Gastrocnemius medialis (tissue), 4 donors: Measurements from ENCODE around the gene DCLK2. TPM values are rescaled to one million over a fixed set of nuclear protein-coding genes. Genes with fewer than 3 reads are reported as not detected.
"Not testable (repeated sequence)": the region's sequence is repeated elsewhere in the genome, so short reads cannot be mapped to it uniquely, and the experiment has no call there.

Experiments
- ATAC-seq, 2 donors: fragments of 150-250 bp; one replicate each; pipeline ENCODE4 v1.9.1; 2016
- DNase-seq, 2 donors: peaks; one replicate each; pipeline ENCODE4 v3.0.0-alpha.2; 2019
- H3K27ac ChIP-seq, 4 donors: fragments of 200-600 bp; sonication (generic); 1 replicate in 1 of 4; 2 replicates in 3 of 4; pipeline ENCODE4 v1.5.1; 2016 to 2018; ENCODE audit warnings: mild to moderate bottlenecking in 2 of 4, moderate library complexity in 1 of 4
- H3K27me3 ChIP-seq, 3 donors: fragments of 200-600 bp; sonication (generic) in 2 of 3; 1 replicate in 1 of 3; 2 replicates in 2 of 3; pipeline versions ENCODE4 v1.5.1 to v1.6.0; 2016 to 2019; ENCODE audit warnings: mild to moderate bottlenecking in 1 of 3, moderate library complexity in 1 of 3
- H3K36me3 ChIP-seq, 2 donors: fragments of 200-600 bp; sonication (generic) in 1 of 2; one replicate each; pipeline ENCODE4 v1.5.1; 2017 to 2018
- H3K4me1 ChIP-seq, 2 donors: fragments of 200-600 bp; sonication (generic) in 1 of 2; one replicate each; pipeline ENCODE4 v1.5.1; 2016 to 2017; ENCODE audit warnings: mild to moderate bottlenecking in 2 of 2
- H3K4me3 ChIP-seq, 4 donors: fragments of 200-600 bp; sonication (generic) in 3 of 4; 1 replicate in 1 of 4; 2 replicates in 3 of 4; pipeline ENCODE4 v1.5.1; 2016 to 2019; ENCODE audit warnings: mild to moderate bottlenecking in 2 of 4
- H3K9me3 ChIP-seq, 3 donors: fragments of 200-600 bp; sonication (generic) in 2 of 3; 1 replicate in 1 of 3; 2 replicates in 2 of 3; pipeline ENCODE4 v1.5.1; 2016 to 2019
- CTCF ChIP-seq, 5 experiments: fragments of 450-650 bp in 3 of 5; fragments of 200-600 bp in 2 of 5; sonication (generic) in 2 of 5; IDR thresholded peaks in 4 of 5; conservative IDR thresholded peaks in 1 of 5; 1 replicate in 4 of 5; 2 replicates in 1 of 5; pipeline ENCODE4 v1.5.1; 2016 to 2019; ENCODE audit warnings: antibody characterized with exemption in 5 of 5, mild to moderate bottlenecking in 3 of 5, moderate library complexity in 3 of 5
- POLR2A ChIP-seq, 2 donors: fragments of 450-650 bp; IDR thresholded peaks; one replicate each; pipeline ENCODE4 v1.6.1; 2017; ENCODE audit warnings: antibody characterized with exemption in 2 of 2, mild to moderate bottlenecking in 2 of 2, moderate library complexity in 2 of 2
- in situ Hi-C, 4 donors: fragments of 200-750 bp; cut with MboI; loops; one replicate each; pipeline versions ENCODE4 v1.15.0 to v1.8.0; 2017; ENCODE audit warnings: low sequenced_read_pairs in 4 of 4
- intact Hi-C: fragments of 100-400 bp; cut with DNase I; formaldehyde crosslinking; loops from one replicate; pipeline ENCODE4 v1.15.1; 2023; ENCODE audit warnings: low total_unique reads
- total RNA-seq, 4 donors: library from RNA; depleted of rRNA; stranded (reverse); fragments of >200 nt; gene quantifications; one replicate each; pipeline versions ENCODE4 v1.1.0 to v1.2.3, GENCODE V29; 2016

The DCLK2 gene
- total RNA-seq, 4 donors from 2014 or later, result 0.29 to 0.97 (median 0.47) TPM

DNA sequence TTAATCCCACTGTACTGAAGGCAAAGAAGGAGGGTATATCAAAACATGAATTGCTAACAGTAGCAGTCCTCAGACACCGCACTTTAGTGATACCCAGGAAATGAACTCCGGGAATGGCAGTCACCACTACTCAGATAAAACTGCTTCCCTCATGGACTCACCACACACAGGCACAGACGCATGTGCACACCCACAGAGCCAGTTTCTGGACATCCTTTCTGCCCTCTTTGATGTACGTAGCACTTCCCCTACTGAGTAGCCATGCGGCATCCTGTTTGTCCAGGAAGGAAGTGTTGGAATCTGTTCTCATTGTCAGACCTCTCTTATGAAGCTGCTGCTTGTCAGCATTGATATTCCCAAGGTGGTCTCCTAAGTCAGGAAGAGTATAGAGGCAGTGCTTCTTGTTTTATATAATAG, 95.7 kb downstream of the DCLK2 start:
- peaks cover 0 to 6% of the 10 kb centered on the region in 2 donors for H3K4me1 ChIP-seq
- H3K9me3 ChIP-seq, result no peaks in the 10 kb centered on the region
- no peak for DNase-seq
- H3K36me3 ChIP-seq, result no peaks in the 10 kb centered on the region
- peak; percentile 46 to 52 for ATAC-seq
- no peaks in the 10 kb centered on the region for H3K27me3 ChIP-seq
- peak overlapping the region in 3 of 4 donors; percentile 16 to 55 (median 47) for H3K27ac ChIP-seq
- TF ChIP-seq CTCF (IDR thresholded peaks at IDR 0.05 in 4 of 5, conservative IDR thresholded peaks at IDR 0.05 in 1 of 5) (no peak), POLR2A (IDR thresholded peaks at IDR 0.05) (no peak)
- in situ Hi-C loops (no loop called here), intact Hi-C loops (no loop called here)
- H3K4me3 ChIP-seq, result no peak overlapping the region

GRCh38 chr4:150176547-150176946, 98.3 kb downstream of the DCLK2 start:
- DNase-seq, result no peak
- TF ChIP-seq POLR2A (IDR thresholded peaks at IDR 0.05) (no peak), CTCF (IDR thresholded peaks at IDR 0.05 in 4 of 5, conservative IDR thresholded peaks at IDR 0.05 in 1 of 5) (no peak)
- H3K4me3 ChIP-seq, result no peak overlapping the region
- peaks cover 0 to 6% of the 10 kb centered on the region in 2 donors for H3K4me1 ChIP-seq
- H3K27ac ChIP-seq, result no peak overlapping the region
- no peaks in the 10 kb centered on the region for H3K9me3 ChIP-seq
- in situ Hi-C loops, result no loop called here
- intact Hi-C loops, result no loop called here
- no peaks in the 10 kb centered on the region for H3K36me3 ChIP-seq
- ATAC-seq, result no peak
- no peaks in the 10 kb centered on the region for H3K27me3 ChIP-seq

- DNase-seq (no peak), ATAC-seq (no peak)
- intact Hi-C loops (no loop called here), in situ Hi-C loops (no loop called here)
- Histone ChIP-seq H3K27ac (no peak overlapping the region), H3K4me3 (no peak overlapping the region), H3K36me3 (no peaks in the 10 kb centered on the region), H3K9me3 (no peaks in the 10 kb centered on the region), H3K27me3 (no peaks in the 10 kb centered on the region), H3K4me1 (peaks cover 0 to 6% of the 10 kb centered on the region in 2 donors)
- TF ChIP-seq POLR2A (IDR thresholded peaks at IDR 0.05) (no peak), CTCF (IDR thresholded peaks at IDR 0.05 in 4 of 5, conservative IDR thresholded peaks at IDR 0.05 in 1 of 5) (no peak)
These were observed 99.9 kb downstream of the DCLK2 start for GRCh38 chr4:150178161-150178560.

GRCh38 chr4:150181536-150181935, 103.3 kb downstream of the DCLK2 start:
- H3K9me3 ChIP-seq, result no peaks in the 10 kb centered on the region
- no peaks in the 10 kb centered on the region for H3K36me3 ChIP-seq
- H3K27me3 ChIP-seq, result no peaks in the 10 kb centered on the region
- ATAC-seq (peak in 1 of 2 donors; percentile 39), DNase-seq (no peak)
- intact Hi-C loops, result no loop called here
- peaks cover 0 to 3% of the 10 kb centered on the region in 2 donors for H3K4me1 ChIP-seq
- in situ Hi-C loops, result no loop called here
- TF ChIP-seq POLR2A (IDR thresholded peaks at IDR 0.05), result no peak
- TF ChIP-seq CTCF (IDR thresholded peaks at IDR 0.05 in 4 of 5, conservative IDR thresholded peaks at IDR 0.05 in 1 of 5), result no peak
- H3K27ac ChIP-seq, result no peak overlapping the region
- H3K4me3 ChIP-seq, result no peak overlapping the region

DNA sequence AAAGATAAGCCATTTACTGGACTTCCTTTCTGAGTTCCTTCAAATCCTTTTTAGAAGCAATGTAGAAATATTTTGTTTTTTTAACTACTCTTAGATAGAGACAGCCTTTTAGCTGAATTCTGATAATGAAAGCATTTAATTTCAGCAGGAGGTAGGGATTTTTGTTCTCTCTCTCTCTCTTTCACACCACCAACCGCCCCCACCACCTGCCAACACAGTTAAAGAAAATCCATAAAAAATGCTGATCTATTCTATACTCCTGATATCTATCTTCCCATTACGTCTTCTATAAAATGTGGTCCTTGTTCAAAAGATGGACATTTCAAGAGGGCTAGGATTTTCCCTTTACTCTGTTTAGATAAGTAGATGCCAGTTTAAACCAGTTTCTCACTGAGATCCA, 104.5 kb downstream of the DCLK2 start:
- in situ Hi-C loops, result no loop called here
- H3K27ac ChIP-seq, result no peak overlapping the region
- H3K27me3 ChIP-seq, result no peaks in the 10 kb centered on the region
- H3K4me3 ChIP-seq, result no peak overlapping the region
- H3K36me3 ChIP-seq, result no peaks in the 10 kb centered on the region
- no peak for DNase-seq
- intact Hi-C loops, result no loop called here
- no peak for ATAC-seq
- H3K4me1 ChIP-seq, result no peaks in the 10 kb centered on the region
- TF ChIP-seq CTCF (IDR thresholded peaks at IDR 0.05 in 4 of 5, conservative IDR thresholded peaks at IDR 0.05 in 1 of 5) (no peak), POLR2A (IDR thresholded peaks at IDR 0.05) (no peak)
- H3K9me3 ChIP-seq, result no peaks in the 10 kb centered on the region

- H3K4me3 ChIP-seq, H3K27ac ChIP-seq, H3K36me3 ChIP-seq, in situ Hi-C loops, H3K27me3 ChIP-seq, H3K4me1 ChIP-seq, H3K9me3 ChIP-seq, DNase-seq, intact Hi-C loops, ATAC-seq: not testable (repeated sequence)
These were observed 106.8 kb downstream of the DCLK2 start for GRCh38 chr4:150185033-150185432.
